PC-3 (cell line): ENCODE results near the gene MTHFR.

Experiments
- EZH2 ChIP-seq: fragments of 300-600 bp; sonication (generic); IDR thresholded peaks from one replicate; pipeline ENCODE4 v1.6.1; 2017; ENCODE audit warnings: antibody characterized with exemption, mild to moderate bottlenecking, low read length; ENCODE audit not compliant: unreplicated experiment
- TF ChIP-seq, protein P1 (sequence below): fragments of 300-600 bp; sonication (generic); conservative IDR thresholded peaks from 2 replicates; pipeline ENCODE4 v1.5.1; 2017; ENCODE audit warnings: antibody characterized with exemption, low read depth, mild to moderate bottlenecking, low read length

DNA sequence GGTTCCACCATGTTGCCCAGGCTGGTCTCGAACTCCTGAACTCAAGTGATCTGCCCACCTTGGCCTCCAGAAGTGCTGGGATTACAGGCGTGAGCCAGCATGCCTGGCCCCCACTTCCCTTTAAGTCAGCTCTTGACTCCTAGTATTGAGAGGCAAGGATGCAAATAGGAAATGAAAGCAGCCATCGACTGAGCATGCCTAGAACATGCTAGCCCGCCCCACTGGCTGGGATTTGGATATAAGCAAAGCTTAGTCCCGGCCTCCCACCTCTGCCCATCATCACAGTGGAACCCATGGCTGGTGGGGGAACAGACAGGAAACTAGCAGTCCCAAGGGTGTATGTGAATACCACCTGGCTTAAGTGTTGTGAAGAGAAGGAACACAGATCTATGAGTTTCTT is 33.3 kb downstream of the MTHFR start:
- TF ChIP-seq, protein P1, sequence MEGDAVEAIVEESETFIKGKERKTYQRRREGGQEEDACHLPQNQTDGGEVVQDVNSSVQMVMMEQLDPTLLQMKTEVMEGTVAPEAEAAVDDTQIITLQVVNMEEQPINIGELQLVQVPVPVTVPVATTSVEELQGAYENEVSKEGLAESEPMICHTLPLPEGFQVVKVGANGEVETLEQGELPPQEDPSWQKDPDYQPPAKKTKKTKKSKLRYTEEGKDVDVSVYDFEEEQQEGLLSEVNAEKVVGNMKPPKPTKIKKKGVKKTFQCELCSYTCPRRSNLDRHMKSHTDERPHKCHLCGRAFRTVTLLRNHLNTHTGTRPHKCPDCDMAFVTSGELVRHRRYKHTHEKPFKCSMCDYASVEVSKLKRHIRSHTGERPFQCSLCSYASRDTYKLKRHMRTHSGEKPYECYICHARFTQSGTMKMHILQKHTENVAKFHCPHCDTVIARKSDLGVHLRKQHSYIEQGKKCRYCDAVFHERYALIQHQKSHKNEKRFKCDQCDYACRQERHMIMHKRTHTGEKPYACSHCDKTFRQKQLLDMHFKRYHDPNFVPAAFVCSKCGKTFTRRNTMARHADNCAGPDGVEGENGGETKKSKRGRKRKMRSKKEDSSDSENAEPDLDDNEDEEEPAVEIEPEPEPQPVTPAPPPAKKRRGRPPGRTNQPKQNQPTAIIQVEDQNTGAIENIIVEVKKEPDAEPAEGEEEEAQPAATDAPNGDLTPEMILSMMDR: no peak
- no peak for TF ChIP-seq EZH2
